GM21390 (cell line): ENCODE data around the gene TREML4.

Source experiments
- ATAC-seq: cut with Tn5 transposase; IDR thresholded peaks from one replicate; pipeline ENCODE4 v1.9.1; 2021; ENCODE audit not compliant: unreplicated experiment

The TREML4 gene

GRCh38 chr6:41252401-41253169, 24.4 kb downstream of the TREML4 start:
- no peak for ATAC-seq

- ATAC-seq, result no peak
Measured at GRCh38 chr6:41255110-41255509, 27.0 kb downstream of the TREML4 start.

GRCh38 chr6:41255638-41256246, 27.6 kb downstream of the TREML4 start:
- no peak for ATAC-seq

- peak; percentile 93 for ATAC-seq
Measured at GRCh38 chr6:41256383-41256782, 28.2 kb downstream of the TREML4 start.

GRCh38 chr6:41257369-41258195, 29.4 kb downstream of the TREML4 start:
- ATAC-seq, result no peak

GRCh38 chr6:41258196-41258493, 30.0 kb downstream of the TREML4 start:
- ATAC-seq, result no peak

GRCh38 chr6:41262401-41262800, 34.3 kb downstream of the TREML4 start:
- ATAC-seq, result no peak

GRCh38 chr6:41263267-41263666, 35.1 kb downstream of the TREML4 start:
- no peak for ATAC-seq

GRCh38 chr6:41266541-41266940, 38.4 kb downstream of the TREML4 start:
- no peak for ATAC-seq

GRCh38 chr6:41268478-41268877, 40.3 kb downstream of the TREML4 start:
- no peak for ATAC-seq

GRCh38 chr6:41269166-41269565, 41.0 kb downstream of the TREML4 start:
- ATAC-seq, result no peak

- ATAC-seq, result no peak
Measured at GRCh38 chr6:41269716-41270115, 41.6 kb downstream of the TREML4 start.

- ATAC-seq, result no peak
Measured at GRCh38 chr6:41271901-41272395, 43.8 kb downstream of the TREML4 start.

GRCh38 chr6:41272591-41273240, 44.6 kb downstream of the TREML4 start:
- no peak for ATAC-seq

- no peak for ATAC-seq
Measured at GRCh38 chr6:41273714-41274113, 45.6 kb downstream of the TREML4 start.

- ATAC-seq, result no peak
Measured at GRCh38 chr6:41274256-41274655, 46.1 kb downstream of the TREML4 start.

- ATAC-seq, result no peak
Measured at GRCh38 chr6:41275489-41275888, 47.3 kb downstream of the TREML4 start.

GRCh38 chr6:41277605-41278004, 49.5 kb downstream of the TREML4 start:
- no peak for ATAC-seq

GRCh38 chr6:41278699-41279405, 50.7 kb downstream of the TREML4 start:
- ATAC-seq, result no peak

- no peak for ATAC-seq
Measured at GRCh38 chr6:41280381-41281057, 52.4 kb downstream of the TREML4 start.
